Mammary microvascular endothelial cell (primary cell): ENCODE measurements around the gene ADAD2. TPM values are rescaled to one million over a fixed set of nuclear protein-coding genes. Genes with fewer than 3 reads are reported as not detected.

ENCODE experiments used
- total RNA-seq: library from RNA; depleted of rRNA; stranded (reverse); fragments of >200 nt; gene quantifications from 2 replicates; pipeline ENCODE4 v1.2.3, GENCODE V29; 2015

ADAD2 gene
- total RNA-seq: not detected in 2 replicates

GRCh38 chr16:84190731-84191388 lies at the start of gene ADAD2:
ADAD2 (plus strand) TSS chr16:84191157; CDS start chr16:84191231, 74 bp downstream.

GRCh38 chr16:84144859-84145639 lies 45.9 kb upstream of the ADAD2 start, which contains the start of the genes DNAAF1 and HSDL1:
DNAAF1 (plus strand) TSS chr16:84145308; CDS start chr16:84145441, 133 bp downstream.
HSDL1 (minus strand) TSS chr16:84145177; CDS start chr16:84131321, 13,856 bp downstream.

GRCh38 chr16:84186685-84187437 lies 4.1 kb upstream of the ADAD2 start, which contains the start of gene TAF1C:
TAF1C (minus strand) TSS chr16:84187057; CDS start chr16:84184988, 2,069 bp downstream.

GRCh38 chr16:84239909-84240308 lies 49.0 kb downstream of the ADAD2 start, which contains the start of gene KCNG4:
KCNG4 (minus strand) TSS chr16:84240012; CDS start chr16:84237485, 2,527 bp downstream.

Other genes starting within 250 kb of the ADAD2 start
- 6.6 and 13.0 TPM in 2 replicates for gene OSGIN1, start 237.9 kb upstream of the ADAD2 start, total RNA-seq
- not detected in 2 replicates for gene NECAB2, start 222.9 kb upstream of the ADAD2 start, total RNA-seq
- not detected in 2 replicates for gene SLC38A8, start 148.4 kb upstream of the ADAD2 start, total RNA-seq
- 92.8 and 100 TPM in 2 replicates for gene MBTPS1, start 74.2 kb upstream of the ADAD2 start, total RNA-seq
- gene HSDL1, start 46.0 kb upstream of the ADAD2 start, total RNA-seq: 14.1 and 17.5 TPM in 2 replicates
- gene DNAAF1, start 45.8 kb upstream of the ADAD2 start, total RNA-seq: 0.15 TPM in 1 of 2 replicates, not detected in the other
- 30.0 and 32.4 TPM in 2 replicates for gene TAF1C, start 4.1 kb upstream of the ADAD2 start, total RNA-seq
- not detected in 2 replicates for gene KCNG4, start 48.9 kb downstream of the ADAD2 start, total RNA-seq
- gene WFDC1, start 103.7 kb downstream of the ADAD2 start, total RNA-seq: not detected in 2 replicates
- gene ATP2C2, start 177.4 kb downstream of the ADAD2 start, total RNA-seq: not detected in 2 replicates